HG02571 (cell line): ENCODE results near the gene YBEY.
"Not testable (repeated sequence)": the region's sequence is repeated elsewhere in the genome, so short reads cannot be mapped to it uniquely, and the experiment has no call there.

Experiments used
- ATAC-seq: cut with Tn5 transposase; IDR thresholded peaks from one replicate; pipeline ENCODE4 v1.9.1; 2021; ENCODE audit warnings: mild to moderate bottlenecking, moderate library complexity; ENCODE audit not compliant: unreplicated experiment

YBEY gene

DNA sequence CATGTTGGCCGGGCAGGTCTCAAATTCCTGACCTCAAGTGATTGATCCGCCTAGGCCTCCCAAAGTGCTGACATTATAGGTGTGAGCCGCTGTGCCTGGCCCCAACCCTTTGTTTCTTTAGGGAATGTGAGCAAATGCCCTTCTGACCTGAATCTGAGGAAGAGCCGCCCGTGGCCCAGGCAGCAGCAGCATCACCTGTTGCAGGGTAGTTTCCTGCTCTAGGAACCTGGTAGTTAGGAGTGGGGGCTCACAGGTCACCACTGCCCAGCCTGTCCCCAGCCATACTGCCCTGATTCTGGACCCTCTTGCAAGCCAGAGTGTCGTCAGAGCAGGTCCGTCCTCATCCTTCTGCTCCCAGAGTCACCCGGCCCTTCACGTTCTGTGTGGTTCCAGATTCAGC is 13.0 kb downstream of the YBEY start:
- no peak for ATAC-seq

DNA sequence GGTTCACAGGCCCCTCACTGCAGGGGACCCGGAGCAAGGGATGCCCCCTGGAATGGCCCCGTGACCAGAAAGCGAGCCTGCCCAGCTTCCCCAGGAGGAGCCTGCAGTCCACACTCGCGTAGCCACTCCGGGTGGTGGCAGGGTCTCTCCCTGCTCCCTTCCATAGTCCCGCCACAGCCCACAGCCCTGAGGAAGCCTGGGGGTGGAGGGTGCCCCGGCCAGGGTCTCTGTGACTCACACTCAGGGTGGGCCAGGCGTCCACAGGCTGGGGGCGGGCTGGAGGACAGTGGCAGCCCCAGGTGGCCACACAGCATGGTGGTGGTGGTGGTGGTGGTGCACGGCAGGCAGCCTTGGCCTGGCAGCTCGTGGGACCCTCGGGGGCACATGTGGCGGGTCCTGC is 15.6 kb downstream of the YBEY start:
- no peak for ATAC-seq

DNA sequence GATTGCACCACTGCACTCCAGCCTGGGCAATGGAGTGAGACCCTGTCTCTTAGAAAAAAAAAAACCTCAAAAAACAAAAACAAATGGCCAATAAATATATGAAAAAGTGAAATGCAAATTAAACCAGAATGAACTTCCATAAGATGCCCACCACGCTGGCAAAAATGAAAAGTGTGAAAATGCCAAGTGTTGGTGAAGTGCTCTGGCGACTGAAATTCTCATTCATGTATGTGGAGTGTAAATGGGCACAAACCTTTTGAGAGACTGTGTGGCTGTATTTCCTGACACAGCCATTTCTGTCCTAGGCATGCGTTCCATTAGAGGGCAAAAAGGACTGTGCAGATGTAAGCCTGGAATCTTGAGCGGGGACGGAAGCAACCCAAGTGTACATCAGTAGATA is 18.3 kb downstream of the YBEY start:
- ATAC-seq: no peak

DNA sequence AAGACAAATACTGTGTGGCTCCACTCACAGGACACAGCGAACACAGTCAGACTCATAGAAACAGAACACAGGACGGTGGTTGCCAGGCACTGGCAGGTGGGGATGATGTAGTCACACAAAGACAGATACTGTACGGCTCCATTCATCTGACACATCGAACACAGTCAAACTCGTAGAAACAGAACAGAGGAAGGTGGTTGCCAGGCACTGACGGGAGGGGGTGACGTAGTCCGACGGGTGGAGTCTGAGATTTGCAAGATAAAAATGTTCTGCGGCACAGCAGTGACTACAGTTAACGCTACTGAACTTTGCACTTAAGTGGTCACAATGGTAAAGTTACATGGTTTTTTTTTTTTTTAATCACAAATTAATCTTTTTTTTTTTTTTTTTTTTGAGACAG is 18.8 kb downstream of the YBEY start:
- no peak for ATAC-seq

DNA sequence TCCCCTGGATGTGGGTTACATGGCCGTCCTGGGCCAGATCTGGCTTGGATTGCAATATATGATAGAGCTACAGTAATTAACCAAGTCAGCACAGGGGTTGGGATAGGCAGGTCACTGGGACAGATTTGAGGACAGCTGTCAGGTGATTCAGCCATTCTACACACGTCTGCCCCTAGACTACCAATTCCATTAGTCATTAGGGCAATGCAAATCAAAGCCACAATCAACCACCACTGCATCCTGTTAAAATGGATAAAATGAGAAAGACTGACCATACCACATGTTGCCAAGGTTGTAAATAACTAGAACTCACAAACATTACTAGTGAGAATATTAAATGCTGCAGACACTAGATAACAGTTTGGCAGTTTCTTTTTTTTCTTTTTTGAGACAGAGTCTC is 21.5 kb downstream of the YBEY start:
- no peak for ATAC-seq

DNA sequence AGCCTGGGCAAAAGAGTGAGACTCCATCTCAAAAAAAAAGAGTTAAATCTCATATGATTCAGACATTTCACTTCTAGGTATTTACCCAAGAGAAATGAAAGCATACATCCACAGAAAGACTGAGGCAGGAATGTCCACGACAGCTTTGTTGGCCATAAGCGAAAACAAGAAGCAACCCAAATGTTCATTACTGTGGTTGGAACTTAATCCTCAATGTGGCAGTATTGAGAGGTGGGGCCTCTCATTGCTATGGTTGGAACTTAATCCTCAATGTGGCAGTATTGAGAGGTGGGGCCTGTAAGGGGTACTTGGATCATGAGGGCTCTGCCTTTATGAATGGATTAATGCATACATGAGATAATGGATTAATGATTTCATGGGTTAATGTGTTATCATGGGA is 22.3 kb downstream of the YBEY start:
- no peak for ATAC-seq

DNA sequence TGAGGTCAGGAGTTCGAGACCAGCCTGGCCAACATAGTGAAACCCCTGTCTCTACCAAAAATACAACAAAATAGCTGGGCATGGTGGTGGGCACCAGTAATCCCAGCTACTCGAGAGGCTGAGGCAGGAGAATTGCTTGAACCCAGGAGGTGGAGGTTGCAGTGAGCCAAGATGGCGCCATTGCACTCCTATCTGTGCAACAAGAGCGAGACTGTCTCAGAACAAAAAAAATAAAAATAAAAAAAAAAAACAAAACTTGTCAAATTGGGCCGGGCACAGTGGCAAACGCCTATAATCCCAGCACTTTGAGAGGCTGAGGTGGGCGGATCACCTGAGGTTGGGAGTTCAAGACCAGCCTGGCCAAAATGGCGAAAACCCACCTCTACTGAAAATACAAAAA is 24.1 kb downstream of the YBEY start:
- not testable (repeated sequence) for ATAC-seq

DNA sequence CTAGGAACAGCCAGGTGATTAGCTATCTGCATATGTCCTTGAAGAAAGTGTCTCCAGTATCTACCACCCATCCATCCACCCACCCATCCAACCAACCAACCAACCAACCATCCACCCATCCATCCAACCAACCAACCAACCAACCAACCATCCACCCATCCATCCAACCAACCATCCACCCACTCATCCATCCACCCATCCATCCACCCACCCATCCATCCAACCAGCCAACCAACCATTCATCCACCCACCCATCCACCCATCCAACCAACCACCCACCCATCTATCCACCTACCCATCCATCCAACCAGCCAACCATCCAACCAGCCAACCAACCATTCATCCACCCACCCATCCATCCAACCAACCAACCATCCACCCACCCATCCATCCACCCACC is 25.4 kb downstream of the YBEY start:
- no peak for ATAC-seq

DNA sequence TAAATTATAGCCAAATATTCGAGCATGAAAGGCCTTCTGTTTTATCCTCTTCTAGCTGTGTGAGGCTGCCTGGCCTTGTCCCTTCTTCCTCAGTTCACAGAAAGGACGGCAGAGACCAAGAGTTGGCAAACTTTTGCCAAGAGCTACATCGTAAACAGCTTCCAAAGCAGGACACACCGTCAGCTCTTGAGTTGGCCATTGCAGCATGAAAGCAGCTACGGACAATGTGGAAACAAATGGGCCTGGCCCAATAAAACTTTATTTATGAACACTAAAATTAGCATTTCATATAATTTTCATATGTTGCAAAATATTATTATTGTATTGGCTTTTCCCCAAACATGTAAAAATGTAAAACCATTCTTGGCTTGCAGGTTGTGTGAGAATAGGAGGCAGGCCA is 26.8 kb downstream of the YBEY start:
- ATAC-seq: no peak

DNA sequence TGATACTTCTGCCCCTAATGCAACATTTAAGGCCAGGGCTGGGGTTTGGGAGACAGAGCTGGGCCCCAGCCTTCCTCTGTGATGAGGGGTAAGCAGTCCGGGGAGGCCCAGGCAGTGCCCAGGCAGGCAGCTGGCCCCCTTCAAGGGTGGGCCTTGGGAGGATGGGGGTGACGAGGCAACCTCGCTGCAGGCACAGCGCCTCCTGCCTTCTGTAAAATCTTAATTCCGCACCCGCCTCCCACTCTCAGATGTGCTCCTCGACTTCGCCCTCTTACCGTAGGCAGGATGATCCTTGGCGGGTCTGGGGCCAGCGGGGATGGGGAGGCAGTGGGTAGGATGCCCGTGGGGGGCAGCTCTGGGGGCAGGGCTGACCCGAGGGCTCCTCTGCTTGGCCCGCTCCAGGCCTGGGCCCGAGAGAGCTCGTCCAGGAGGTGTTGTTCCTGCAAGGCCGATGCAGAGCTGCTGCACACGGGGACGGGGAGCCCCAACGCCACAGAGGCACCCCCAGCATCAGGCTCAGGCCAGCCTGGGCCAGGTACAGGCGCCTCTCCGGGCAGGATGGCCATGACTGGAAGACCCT is 28.4 kb downstream of the YBEY start:
- ATAC-seq: no peak

DNA sequence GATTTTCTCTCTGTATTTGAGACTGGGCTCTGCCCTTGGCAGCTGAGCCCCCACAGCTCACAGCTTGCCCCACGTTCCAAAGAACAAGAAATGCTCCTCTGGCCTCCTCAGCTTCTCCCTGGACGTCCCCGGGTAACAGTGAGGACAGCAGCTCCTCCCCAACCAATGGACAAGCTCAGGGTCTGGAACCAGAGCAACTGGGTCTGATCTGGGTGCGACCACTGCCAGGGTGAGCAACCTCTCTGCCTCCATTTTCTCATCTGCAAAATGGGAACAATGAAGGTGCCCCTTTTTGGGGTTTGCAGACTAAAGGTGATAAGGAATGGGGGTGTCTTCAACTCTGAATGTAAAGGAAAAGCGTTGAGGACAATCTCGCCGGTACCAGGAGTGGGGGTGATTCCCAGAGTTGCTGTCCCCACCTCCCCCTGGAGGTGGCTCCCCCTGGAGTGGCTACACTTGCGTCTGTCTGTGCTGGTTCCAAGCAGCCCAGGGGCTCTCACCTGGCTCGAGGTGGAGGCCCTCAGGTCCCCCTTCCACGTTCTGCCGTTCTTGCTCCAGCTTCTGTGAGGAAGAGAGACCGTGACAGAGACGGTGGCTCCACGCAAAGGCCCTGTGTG is 30.7 kb downstream of the YBEY start:
- ATAC-seq: no peak

DNA sequence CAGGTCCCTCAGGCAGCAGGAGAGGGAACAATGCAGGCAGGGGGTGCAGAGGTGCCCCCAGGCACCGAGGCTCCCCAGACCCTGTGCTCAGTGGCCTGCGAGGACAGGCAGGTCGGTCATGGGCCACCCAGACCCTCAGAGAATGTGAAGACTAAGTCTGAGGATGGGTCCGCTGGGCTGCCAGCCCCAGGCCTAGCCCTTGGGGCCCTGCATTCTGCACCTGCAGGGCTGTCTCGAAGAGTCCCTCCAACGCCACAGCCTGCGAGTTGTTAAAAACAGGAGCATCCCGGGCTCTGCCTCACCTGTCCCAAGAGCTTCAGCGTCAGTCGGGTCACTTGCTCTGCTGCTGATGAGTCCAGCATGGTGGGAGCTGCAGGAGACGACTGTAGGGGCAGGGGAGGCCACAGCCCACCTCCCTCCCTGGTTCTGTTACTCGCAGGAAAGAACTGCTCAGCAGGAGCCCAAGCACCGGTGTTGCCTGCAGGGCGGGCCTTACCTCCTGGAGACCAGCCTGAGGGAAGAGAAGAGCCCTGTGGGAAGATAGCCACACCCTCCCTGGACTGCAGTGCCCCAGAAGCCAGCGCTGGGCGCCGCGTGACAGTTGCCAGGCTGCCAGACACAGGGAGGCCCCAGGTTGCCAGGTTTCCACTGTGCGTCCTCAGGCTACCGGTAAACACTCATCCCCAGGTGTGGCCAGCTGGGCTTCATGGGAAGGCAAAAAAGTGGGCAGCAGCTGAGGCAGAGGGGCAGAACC is 31.7 kb downstream of the YBEY start:
- no peak for ATAC-seq

DNA sequence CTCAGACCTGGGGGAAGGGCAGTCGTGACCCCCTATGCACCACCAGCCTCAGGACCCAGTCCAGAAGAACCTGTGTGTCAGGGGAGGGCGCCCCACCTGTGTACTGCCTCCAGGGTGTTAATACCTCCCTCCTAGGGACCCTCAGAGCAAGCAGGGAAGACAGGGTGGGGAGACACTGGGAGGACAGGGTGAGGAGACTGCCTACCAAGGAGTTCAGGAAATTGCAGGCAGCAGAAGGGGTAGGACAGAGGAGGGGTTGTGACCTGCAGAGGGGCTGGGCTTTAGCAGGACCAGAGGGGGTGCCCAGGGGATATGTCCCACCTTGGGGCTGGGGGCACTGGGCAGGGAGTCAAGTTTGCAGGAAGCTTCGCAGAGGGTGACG is 32.3 kb downstream of the YBEY start:
- ATAC-seq: no peak

DNA sequence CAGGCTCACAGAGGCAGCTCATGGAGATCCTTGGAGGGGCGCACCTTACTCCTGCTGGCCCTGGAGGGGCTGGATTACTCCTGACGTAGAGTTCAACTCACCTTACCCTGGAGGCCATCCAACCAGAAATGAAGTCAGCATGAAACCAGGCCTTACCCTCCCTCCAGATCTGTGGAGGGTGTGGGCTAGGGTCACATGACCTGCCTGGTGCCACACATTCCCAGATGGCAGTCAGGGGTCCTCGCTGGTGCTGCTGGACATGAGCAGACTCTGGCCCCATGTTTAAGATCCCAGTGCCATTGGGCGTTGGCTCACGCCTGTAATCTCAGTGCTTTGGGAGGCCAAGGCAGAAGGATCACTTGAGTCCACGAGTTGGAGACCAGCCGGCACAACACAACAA is 33.0 kb downstream of the YBEY start:
- ATAC-seq: no peak

DNA sequence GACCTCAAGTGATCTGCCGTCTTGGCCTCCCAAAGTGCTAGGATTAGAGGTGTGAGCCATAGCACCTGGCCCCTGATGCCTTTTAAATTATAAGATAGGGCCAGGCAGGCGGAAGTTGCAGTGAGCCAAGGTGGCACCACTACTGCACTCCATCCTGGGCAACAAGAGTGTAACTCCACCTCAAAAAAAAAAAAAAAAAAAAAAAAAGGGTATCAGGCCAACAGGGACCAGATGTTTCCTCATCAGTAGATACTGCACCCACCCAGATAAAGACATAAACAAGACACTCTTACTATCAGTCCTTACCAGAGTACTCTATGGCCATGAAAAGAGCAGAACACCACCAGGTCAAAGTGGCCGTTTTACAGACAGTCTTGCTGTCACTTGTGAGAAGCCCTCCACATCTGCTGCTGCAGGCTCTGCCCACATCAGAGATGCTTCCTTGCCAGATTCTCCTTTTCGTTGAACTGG is 34.2 kb downstream of the YBEY start:
- ATAC-seq: no peak

DNA sequence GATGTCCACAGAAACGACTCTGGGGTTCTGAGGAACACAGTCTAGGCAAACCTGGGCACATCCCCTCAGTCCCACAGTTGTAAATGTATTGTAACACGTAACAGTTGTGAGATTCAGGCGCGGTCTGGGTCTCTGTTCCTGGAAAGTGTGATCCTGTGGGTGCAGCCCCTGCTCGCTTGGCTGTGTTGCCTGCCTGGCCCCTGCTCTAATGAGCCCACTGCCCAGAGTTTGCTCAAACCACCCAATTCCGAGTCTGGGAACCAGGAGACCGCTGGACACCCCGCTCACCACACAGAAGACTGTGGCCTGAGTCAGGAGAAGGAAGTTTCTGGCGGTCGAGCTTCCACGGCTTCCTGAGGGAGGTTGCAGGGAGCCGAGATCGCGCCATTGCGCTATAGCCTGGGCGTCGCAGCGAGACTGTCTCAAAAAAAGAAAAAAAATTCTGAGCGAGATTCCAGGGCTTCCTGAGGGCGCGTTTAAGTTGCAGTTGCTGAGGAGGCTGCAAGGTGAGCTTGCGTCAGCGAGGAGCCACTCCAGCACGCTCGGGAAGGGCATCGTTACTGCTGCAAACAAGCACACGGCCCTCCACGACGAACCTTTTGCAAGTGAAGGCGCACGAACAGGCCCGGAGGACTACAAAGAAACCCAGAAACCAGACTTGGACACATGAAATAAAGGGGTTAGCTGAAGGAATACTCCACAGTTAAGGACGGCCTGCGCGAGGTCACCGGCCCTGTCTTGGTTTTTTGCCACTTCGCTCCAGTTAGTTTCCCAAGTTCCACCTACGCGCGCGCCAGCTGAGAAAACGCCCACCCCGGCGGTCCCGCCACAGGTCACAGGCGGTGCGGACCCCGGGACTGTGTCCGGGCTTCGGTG is 36.4 kb downstream of the YBEY start:
- no peak for ATAC-seq

DNA sequence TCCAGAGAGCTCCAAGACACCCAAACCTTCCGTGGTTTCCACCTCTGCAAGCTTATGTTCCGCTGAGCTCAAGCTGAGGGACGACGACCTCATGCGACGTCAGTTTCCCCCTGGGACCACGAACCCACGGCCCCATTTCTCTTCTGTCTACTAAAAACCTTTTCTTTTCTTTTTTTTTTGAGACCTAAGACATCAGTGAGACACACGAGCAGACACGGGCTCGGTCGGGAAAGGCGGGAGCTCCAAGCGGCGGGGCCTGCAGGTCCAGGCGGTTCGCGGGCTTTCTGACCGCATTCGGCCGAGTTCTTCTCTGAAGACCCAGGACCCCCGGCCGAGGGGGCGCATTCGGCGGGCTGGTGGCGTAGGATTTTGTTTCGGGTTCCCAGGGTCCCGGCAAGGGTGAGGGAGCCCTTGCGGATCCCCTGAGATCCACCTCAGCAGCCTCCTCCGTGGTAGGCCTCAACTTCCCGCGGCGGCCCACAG is 37.1 kb downstream of the YBEY start:
- ATAC-seq: peak; percentile 2

DNA sequence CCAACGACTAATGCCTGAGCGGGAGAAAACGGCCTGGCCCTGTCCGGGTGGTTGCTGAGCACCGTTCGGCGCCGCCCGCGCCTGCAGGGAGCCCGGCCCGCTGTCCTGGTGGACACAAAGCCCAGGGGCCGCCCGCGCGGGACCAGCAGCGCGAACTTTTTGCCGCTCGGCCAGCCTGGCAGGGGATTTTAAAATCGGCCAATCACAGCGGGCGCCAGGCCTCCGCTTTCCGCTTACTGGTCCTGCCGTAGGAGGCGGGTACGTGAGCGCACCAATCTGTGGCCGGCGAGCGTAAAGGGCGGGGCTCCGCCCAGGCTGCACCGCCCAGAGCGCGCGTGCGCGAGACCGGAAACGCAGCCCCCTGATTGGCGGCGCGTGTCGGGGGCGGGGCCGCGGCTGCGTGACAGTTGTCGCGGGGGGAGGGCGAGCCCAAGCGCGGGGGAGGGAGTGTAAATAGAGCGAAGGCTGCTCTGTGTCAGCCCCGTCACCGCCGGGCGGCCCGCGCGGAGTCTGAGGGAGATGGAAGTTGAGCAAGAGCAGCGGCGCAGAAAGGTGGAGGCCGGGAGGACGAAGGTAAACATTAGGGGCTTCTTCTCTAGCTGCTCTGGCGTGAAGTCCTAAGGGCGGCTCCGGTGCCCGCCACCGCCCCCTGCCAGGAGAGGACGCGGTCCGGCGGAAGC is 37.7 kb downstream of the YBEY start, which contains the start of the genes C21orf58 and PCNT:
Gene C21orf58, minus strand, starts transcription at position 161 of the 680 bp plus-strand sequence. CDS start 1,132 bp downstream, outside the sequence.
Gene PCNT, plus strand, starts transcription at position 447 of the 680 bp plus-strand sequence. Its CDS starts 73 bp downstream, at position 520.
- ATAC-seq: peak; percentile 75

DNA sequence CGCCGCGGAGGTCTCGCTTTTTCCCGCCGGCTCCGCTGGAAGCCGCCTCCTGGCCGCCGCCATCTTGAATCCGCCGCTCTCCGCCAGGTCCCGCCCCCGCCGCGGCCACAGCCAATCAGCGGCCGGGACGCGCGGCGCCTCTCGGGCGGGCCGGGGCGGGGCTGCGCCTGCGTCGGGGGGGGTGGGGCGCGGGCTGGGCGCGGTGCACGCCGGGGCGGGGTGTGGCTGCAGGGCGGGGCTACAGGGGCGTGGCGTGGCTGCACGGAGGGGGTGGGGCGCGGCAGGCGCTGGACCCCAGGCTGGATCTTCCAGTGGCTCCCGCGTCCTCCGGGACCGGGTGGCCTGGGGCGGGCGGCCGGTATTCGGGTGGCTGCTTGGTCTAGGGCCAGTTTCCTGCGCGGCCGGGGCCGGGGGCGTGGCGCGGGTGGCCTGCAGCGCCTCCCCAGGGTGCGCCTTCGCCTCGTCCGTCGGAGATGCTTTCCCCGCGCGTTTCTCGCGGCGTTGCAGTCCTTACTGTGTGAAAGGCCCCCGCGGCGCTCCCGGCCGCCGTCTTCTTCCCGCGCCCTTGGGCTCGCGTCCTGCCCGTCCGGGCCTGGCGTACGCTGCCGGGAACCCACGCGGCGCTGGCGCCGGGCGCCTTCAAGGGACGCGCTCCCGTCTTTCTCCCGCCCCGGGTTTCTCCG is 38.4 kb downstream of the YBEY start:
- peak; percentile 64 for ATAC-seq
